Measurements from ENCODE around the gene TAF9B. TPM values are rescaled to one million over a fixed set of nuclear protein-coding genes. Genes with fewer than 3 reads are reported as not detected.
"Not testable (repeated sequence)": the region's sequence is repeated elsewhere in the genome, so short reads cannot be mapped to it uniquely, and the experiment has no call there.

TAF9B gene, protein sequence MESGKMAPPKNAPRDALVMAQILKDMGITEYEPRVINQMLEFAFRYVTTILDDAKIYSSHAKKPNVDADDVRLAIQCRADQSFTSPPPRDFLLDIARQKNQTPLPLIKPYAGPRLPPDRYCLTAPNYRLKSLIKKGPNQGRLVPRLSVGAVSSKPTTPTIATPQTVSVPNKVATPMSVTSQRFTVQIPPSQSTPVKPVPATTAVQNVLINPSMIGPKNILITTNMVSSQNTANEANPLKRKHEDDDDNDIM
- 12.2 and 29.7 TPM in 2 replicates for total RNA-seq (2012; rRNA removed)

DNA sequence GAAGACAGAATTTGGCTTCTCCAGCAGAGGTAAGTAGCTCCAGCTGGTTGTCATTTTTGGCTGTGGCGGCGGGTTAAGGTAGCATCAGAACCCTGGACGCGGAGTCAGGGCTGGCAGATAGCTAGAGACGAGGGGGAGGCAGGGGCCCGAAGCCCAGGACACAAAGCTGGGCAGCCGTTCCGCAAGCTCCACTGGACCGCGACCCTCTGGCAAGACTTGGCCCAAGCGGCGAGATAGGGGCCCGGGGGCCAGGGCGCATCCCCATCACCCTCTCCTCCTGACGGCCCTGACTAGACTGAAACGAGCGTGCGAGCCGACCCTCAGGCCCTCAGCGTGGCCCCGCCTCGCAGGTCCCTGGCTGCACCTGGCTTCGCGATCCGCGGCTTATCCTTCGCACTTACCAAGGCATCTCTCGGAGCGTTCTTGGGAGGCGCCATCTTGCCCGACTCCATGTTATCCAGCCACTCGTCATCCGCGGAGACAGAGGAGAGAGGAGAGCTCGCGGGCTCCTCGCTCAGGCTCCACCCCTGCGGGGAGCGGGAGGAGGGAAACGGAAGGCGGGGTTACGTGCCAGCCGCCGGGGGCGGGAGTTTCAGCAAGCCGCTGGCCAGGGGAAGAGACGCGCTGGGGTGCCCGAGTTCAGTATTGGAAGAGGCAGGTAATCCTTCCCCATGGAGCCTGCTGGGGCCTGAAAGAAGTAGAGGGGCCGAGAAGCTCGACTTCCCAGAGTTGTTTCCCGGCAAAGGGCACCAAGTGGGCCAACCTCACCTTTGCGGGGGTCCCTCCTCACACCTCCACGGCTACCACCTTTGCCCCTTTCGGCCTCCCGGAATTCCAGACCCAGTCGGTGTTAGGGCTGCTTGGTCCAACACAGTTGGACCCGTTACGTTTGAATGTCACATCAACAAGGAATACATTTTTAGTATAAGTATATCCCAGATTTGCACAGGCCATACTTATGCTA, at the start of gene TAF9B:
TAF9B (minus strand) TSS at position 491 of the 964 bp plus-strand sequence; CDS start at position 452, 39 bp downstream.
- Histone ChIP-seq H3K4me3 (ENCODE audit: low read length) (peak within 1 kb of the TSS; percentile 77), H3K9ac (ENCODE audit: low read depth, low read length) (peak within 1 kb of the TSS; percentile 87), H3K27me3 (ENCODE audit: control insufficient read depth, insufficient read depth, low read length) (no peaks in the 10 kb centered on the region), H3K9me3 (replicated peaks; ENCODE audit: low read length) (no peaks in the 10 kb centered on the region), H3K4me2 (ENCODE audit: low read length) (peak within 1 kb of the TSS; percentile 86), H3K36me3 (ENCODE audit: insufficient read depth, low read length) (no peaks in the 10 kb centered on the region), H3K4me1 (ENCODE audit: control insufficient read depth, insufficient read depth, low read length) (peaks cover 5% of the 10 kb centered on the region)

DNA sequence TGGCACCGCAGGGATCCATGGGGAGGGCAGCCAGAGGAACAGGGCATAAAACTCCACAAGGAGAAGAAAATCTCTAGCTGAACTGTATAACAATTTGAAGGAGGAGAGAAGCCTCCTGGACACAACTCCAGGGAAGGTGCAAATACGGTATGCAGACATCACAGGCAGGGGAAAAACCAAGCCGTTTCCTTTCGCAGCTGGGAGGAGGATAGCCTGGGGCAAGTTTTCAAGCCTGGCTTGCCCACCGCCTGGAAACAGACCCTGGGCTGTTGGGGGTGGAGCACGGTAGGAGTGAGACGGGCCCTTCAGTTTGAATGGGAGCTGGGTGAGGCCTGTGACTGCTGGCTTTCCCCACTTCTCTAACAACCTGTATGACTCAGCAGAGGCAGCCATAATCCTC, 43.4 kb upstream of the TAF9B start:
- Histone ChIP-seq H3K36me3 (ENCODE audit: insufficient read depth, low read length) (no peaks in the 10 kb centered on the region), H3K4me1 (ENCODE audit: control insufficient read depth, insufficient read depth, low read length) (no peaks in the 10 kb centered on the region), H3K4me3 (ENCODE audit: low read length) (no peak overlapping the region), H3K9ac (ENCODE audit: low read depth, low read length) (no peak overlapping the region), H3K27me3 (ENCODE audit: control insufficient read depth, insufficient read depth, low read length) (no peaks in the 10 kb centered on the region), H3K4me2 (ENCODE audit: low read length) (no peak overlapping the region), H3K9me3 (replicated peaks; ENCODE audit: low read length) (no peaks in the 10 kb centered on the region)

DNA sequence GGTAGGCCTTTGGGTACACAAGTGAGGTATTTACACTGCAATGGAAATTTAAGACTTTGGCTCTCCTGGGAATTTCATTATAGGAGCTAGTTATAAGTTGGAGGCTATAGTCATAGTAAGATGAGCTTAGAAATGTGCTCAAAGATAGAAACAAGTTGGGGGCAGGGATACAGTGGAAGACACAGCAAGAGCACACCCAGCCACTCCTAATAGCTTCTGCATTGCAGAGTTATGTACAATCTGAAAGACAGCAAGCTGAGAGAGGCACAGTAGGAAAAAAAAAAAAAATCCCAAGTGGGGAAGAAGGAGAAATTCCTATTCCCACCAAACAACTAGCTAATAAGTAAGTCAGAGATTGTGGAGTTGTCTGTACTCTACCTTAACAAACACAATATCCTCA, 41.9 kb upstream of the TAF9B start:
- H3K27me3 ChIP-seq (ENCODE audit: control insufficient read depth, insufficient read depth, low read length), result no peaks in the 10 kb centered on the region
- no peaks in the 10 kb centered on the region for H3K36me3 ChIP-seq (ENCODE audit: insufficient read depth, low read length)
- no peaks in the 10 kb centered on the region for H3K9me3 ChIP-seq (replicated peaks; ENCODE audit: low read length)
- H3K4me1 ChIP-seq (ENCODE audit: control insufficient read depth, insufficient read depth, low read length), result no peaks in the 10 kb centered on the region
- H3K4me2 ChIP-seq (ENCODE audit: low read length), result no peak overlapping the region
- no peak overlapping the region for H3K4me3 ChIP-seq (ENCODE audit: low read length)
- no peak overlapping the region for H3K9ac ChIP-seq (ENCODE audit: low read depth, low read length)

DNA sequence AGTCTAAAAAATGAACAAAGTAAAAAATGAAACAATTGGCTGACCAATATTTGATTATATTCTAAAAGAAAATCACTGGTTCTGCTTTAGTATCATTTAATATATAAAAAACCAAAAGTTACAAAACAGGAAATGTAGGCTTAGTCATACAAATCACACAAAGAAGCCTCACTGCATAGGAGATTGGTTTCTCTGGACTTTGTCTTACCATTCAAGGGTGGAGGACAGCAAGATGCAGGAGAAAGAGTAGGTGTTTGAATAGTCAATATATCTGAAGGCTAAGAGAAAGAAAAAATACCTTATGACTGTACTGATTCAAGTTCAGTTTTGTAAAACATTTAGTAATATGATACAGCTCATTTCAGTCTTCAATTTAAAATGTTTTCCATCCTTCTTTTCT, 28.6 kb upstream of the TAF9B start:
- no peaks in the 10 kb centered on the region for H3K36me3 ChIP-seq (ENCODE audit: insufficient read depth, low read length)
- H3K9ac ChIP-seq (ENCODE audit: low read depth, low read length), result no peak overlapping the region
- no peak overlapping the region for H3K4me2 ChIP-seq (ENCODE audit: low read length)
- H3K4me1 ChIP-seq (ENCODE audit: control insufficient read depth, insufficient read depth, low read length), result no peaks in the 10 kb centered on the region
- no peak overlapping the region for H3K4me3 ChIP-seq (ENCODE audit: low read length)
- H3K9me3 ChIP-seq (replicated peaks; ENCODE audit: low read length), result no peaks in the 10 kb centered on the region
- no peaks in the 10 kb centered on the region for H3K27me3 ChIP-seq (ENCODE audit: control insufficient read depth, insufficient read depth, low read length)

DNA sequence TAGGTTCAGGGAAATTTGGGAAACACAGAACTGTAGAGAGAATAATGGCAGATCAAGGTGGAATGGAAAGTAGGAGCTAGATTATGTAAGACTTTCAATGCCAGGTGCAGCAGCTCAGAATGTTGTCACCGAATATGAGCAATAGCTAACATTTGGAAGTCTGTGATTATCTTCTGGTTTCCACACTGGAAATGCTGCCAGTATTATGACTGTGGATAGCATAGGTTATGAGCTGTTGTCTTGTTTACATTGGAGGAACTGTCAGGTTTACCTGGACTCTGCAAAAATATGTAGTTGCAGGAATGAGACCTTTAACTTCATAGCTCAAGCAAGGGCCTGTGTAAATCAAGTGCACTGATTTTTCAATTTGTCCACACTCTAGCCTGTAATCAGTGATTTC, 26.0 kb upstream of the TAF9B start:
- no peak overlapping the region for H3K9ac ChIP-seq (ENCODE audit: low read depth, low read length)
- no peaks in the 10 kb centered on the region for H3K27me3 ChIP-seq (ENCODE audit: control insufficient read depth, insufficient read depth, low read length)
- no peak overlapping the region for H3K4me3 ChIP-seq (ENCODE audit: low read length)
- no peaks in the 10 kb centered on the region for H3K36me3 ChIP-seq (ENCODE audit: insufficient read depth, low read length)
- H3K4me1 ChIP-seq (ENCODE audit: control insufficient read depth, insufficient read depth, low read length), result no peaks in the 10 kb centered on the region
- H3K9me3 ChIP-seq (replicated peaks; ENCODE audit: low read length), result no peaks in the 10 kb centered on the region
- no peak overlapping the region for H3K4me2 ChIP-seq (ENCODE audit: low read length)

DNA sequence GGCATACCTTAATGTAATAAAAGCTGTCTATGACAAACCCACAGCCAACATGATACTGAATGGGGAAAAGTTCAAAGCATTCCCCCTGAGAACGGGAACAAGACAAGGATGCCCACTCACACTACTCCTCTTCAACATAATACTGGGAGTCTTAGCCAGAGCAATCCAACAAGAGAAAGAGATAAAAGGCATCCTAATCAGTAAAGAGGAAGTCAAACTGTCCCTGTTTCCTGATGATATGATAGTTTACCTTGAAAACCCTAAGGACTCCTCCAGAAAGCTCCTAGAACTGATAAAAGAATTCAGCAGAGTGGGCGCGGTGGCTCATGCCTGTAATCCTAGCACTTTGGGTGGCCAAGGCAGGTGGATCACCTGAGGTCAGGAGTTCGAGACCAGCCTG, 23.7 kb upstream of the TAF9B start:
- not testable (repeated sequence) for H3K27me3 ChIP-seq (ENCODE audit: control insufficient read depth, insufficient read depth, low read length); H3K9ac ChIP-seq (ENCODE audit: low read depth, low read length); H3K4me2 ChIP-seq (ENCODE audit: low read length); H3K4me1 ChIP-seq (ENCODE audit: control insufficient read depth, insufficient read depth, low read length); H3K9me3 ChIP-seq (replicated peaks; ENCODE audit: low read length); H3K36me3 ChIP-seq (ENCODE audit: insufficient read depth, low read length); H3K4me3 ChIP-seq (ENCODE audit: low read length)

DNA sequence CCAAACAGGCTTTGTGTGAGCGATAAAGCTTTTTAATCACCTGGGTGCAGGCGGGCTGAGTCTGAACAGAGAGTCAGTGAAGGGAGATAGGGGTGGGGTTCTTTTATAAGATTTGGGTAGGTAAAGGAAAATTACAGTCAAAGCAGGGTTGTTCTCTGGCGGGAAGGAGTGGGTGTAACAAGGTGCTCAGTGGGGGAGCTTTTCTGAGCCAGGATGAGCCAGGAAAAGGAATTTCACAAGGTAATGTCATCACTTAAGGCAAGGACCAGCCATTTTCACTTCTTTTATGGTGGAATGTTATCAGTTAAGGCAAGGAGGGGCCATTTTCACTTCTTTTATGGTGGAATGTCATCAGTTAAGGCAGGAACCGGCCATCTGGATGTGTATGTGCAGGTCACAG, 21.3 kb upstream of the TAF9B start:
- not testable (repeated sequence) for H3K9ac ChIP-seq (ENCODE audit: low read depth, low read length); H3K36me3 ChIP-seq (ENCODE audit: insufficient read depth, low read length); H3K9me3 ChIP-seq (replicated peaks; ENCODE audit: low read length); H3K4me1 ChIP-seq (ENCODE audit: control insufficient read depth, insufficient read depth, low read length); H3K4me3 ChIP-seq (ENCODE audit: low read length); H3K4me2 ChIP-seq (ENCODE audit: low read length); H3K27me3 ChIP-seq (ENCODE audit: control insufficient read depth, insufficient read depth, low read length)

DNA sequence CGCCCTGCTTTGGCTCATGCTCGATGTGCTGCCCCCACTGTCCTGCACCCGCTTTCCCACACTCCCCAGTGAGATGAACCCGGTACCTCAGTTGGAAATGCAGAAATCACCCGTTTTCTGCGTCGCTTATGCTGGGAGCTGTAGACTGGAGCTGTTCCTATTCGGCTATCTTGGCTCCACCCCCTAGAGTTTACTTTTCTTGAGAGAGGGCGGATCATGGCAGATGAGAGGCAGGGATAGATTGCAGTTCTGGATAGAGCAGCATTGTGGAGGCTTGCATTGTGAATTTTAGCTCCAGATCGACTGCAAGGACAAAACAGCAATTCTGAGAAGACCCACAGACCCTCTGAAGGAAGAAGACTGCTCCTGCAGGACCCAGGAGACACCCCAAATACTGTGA, 18.4 kb upstream of the TAF9B start:
- not testable (repeated sequence) for H3K9me3 ChIP-seq (replicated peaks; ENCODE audit: low read length); H3K27me3 ChIP-seq (ENCODE audit: control insufficient read depth, insufficient read depth, low read length); H3K4me1 ChIP-seq (ENCODE audit: control insufficient read depth, insufficient read depth, low read length); H3K4me2 ChIP-seq (ENCODE audit: low read length); H3K9ac ChIP-seq (ENCODE audit: low read depth, low read length); H3K4me3 ChIP-seq (ENCODE audit: low read length); H3K36me3 ChIP-seq (ENCODE audit: insufficient read depth, low read length)

DNA sequence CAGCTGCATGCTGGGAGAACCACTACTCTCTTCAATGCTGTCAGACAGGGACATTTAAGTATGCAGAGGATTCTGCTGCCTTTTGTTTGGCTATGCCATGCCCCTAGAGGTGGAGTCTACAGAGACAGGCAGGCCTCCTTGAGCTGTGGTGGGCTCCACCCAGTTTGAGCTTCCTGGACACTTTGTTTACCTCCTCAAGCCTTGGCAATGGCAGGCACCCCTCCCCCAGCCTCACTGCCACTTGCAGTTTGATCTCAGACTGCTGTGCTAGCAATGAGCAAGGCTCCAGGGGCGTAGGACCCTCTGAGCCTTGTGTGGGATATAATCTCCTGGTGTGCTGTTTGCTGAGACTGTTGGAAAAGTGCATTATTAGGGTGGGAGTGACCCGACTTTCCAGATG, 17.9 kb upstream of the TAF9B start:
- H3K9me3 ChIP-seq (replicated peaks; ENCODE audit: low read length); H3K9ac ChIP-seq (ENCODE audit: low read depth, low read length); H3K27me3 ChIP-seq (ENCODE audit: control insufficient read depth, insufficient read depth, low read length); H3K4me3 ChIP-seq (ENCODE audit: low read length); H3K4me1 ChIP-seq (ENCODE audit: control insufficient read depth, insufficient read depth, low read length); H3K4me2 ChIP-seq (ENCODE audit: low read length); H3K36me3 ChIP-seq (ENCODE audit: insufficient read depth, low read length): not testable (repeated sequence)

DNA sequence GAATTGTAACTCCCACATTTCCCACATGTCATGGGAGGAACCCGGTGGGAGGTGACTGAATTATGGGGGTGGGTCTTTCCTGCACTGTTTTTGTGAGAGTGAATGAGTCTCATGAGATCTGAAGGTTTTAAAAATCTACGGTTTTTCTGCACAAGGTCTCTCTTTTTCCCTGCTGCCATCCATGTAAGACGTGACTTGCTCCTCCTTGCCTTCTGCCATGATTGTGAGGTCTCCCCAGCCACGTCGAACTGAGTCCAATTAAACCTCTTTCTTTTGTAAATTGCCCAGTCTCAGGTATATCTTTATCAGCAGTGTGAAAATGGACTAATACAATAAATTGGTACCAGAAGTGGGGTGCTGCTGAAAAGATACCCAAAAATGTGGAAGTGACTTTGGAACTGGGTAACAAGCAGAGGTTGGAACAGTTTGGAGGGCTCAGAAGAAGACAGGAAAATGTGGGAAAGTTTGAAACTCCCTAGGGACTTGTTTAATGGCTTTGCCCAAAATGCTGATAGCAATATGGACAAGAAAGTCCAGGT, 7.6 kb upstream of the TAF9B start:
- H3K4me3 ChIP-seq (ENCODE audit: low read length); H3K27me3 ChIP-seq (ENCODE audit: control insufficient read depth, insufficient read depth, low read length); H3K4me2 ChIP-seq (ENCODE audit: low read length); H3K9ac ChIP-seq (ENCODE audit: low read depth, low read length); H3K9me3 ChIP-seq (replicated peaks; ENCODE audit: low read length); H3K4me1 ChIP-seq (ENCODE audit: control insufficient read depth, insufficient read depth, low read length); H3K36me3 ChIP-seq (ENCODE audit: insufficient read depth, low read length): not testable (repeated sequence)

DNA sequence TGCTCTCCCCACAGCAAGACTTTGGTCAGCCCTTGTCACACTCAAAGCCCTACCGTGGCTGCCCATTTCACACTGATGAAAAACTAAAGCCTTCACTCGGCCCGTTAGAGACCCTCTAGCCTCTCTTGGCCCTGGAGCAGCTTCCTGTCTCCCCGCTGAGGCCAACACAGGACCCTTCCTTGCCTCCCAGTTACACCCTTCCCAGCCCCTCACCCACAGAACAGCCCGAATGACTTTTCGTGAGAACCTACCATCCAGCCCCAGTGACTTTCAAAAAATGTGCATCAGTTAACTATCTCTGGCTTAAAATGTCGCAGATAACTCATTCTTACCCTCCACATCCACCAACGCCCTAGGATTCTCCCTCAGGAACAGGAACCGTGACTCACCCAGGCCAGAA, 756 bp upstream of the TAF9B start:
- Histone ChIP-seq H3K4me1 (ENCODE audit: control insufficient read depth, insufficient read depth, low read length) (peaks cover 5% of the 10 kb centered on the region), H3K27me3 (ENCODE audit: control insufficient read depth, insufficient read depth, low read length) (no peaks in the 10 kb centered on the region), H3K4me3 (ENCODE audit: low read length) (no peak overlapping the region), H3K4me2 (ENCODE audit: low read length) (no peak overlapping the region), H3K9ac (ENCODE audit: low read depth, low read length) (no peak overlapping the region), H3K9me3 (replicated peaks; ENCODE audit: low read length) (no peaks in the 10 kb centered on the region), H3K36me3 (ENCODE audit: insufficient read depth, low read length) (no peaks in the 10 kb centered on the region)
